Esophagus mucosa (tissue), 1 donor: Measurements from ENCODE around the gene SMC1B. TPM values are rescaled to one million over a fixed set of nuclear protein-coding genes. Genes with fewer than 3 reads are reported as not detected.

Source experiments
- total RNA-seq: library from RNA; stranded (reverse); gene quantifications from one replicate; pipeline ENCODE4 v1.2.4, GENCODE V29; 2023
- donor health status: DM: yes; HTN: yes; CAD: no.

The SMC1B gene
- total RNA-seq, 1 donor from 2014 or later = not detected

Other genes starting within 250 kb of the SMC1B start
- gene NUP50, start 249.7 kb downstream of the SMC1B start, total RNA-seq = 67.8 TPM
- gene KIAA0930, start 172.7 kb downstream of the SMC1B start, total RNA-seq = 45.4 TPM
- gene UPK3A, start 128.7 kb downstream of the SMC1B start, total RNA-seq = not detected
- gene FAM118A, start 103.7 kb downstream of the SMC1B start, total RNA-seq = 9.1 TPM
- 0.64 TPM for gene RIBC2, start 94 bp upstream of the SMC1B start, total RNA-seq
- gene FBLN1, start 89.3 kb upstream of the SMC1B start, total RNA-seq = 39.5 TPM